Gastrocnemius medialis (tissue), 4 donors: ENCODE data around the gene RAD9A.

ENCODE experiments used
- CTCF ChIP-seq, 5 experiments: fragments of 450-650 bp in 3 of 5; fragments of 200-600 bp in 2 of 5; sonication (generic) in 2 of 5; IDR thresholded peaks in 4 of 5; conservative IDR thresholded peaks in 1 of 5; 1 replicate in 4 of 5; 2 replicates in 1 of 5; pipeline ENCODE4 v1.5.1; 2016 to 2019; ENCODE audit warnings: antibody characterized with exemption in 5 of 5, mild to moderate bottlenecking in 3 of 5, moderate library complexity in 3 of 5
- POLR2A ChIP-seq, 2 donors: fragments of 450-650 bp; IDR thresholded peaks; one replicate each; pipeline ENCODE4 v1.6.1; 2017; ENCODE audit warnings: antibody characterized with exemption in 2 of 2, mild to moderate bottlenecking in 2 of 2, moderate library complexity in 2 of 2

- TF ChIP-seq CTCF (IDR thresholded peaks at IDR 0.05 in 4 of 5, conservative IDR thresholded peaks at IDR 0.05 in 1 of 5): no peak
- no peak for TF ChIP-seq POLR2A (IDR thresholded peaks at IDR 0.05)
Measured at GRCh38 chr11:67406969-67407687, 15.3 kb downstream of the RAD9A start.
